BJ (cell line): ENCODE data around the gene NR5A2. TPM values are rescaled to one million over a fixed set of nuclear protein-coding genes. Genes with fewer than 3 reads are reported as not detected.

Experiments used
- CTCF ChIA-PET: fragments of 350-600 bp; formaldehyde crosslinking; extraction: SDS; loops from one replicate; lab custom pipeline; 2021; ENCODE audit warnings: antibody characterized with exemption, inconsistent platforms; lab: Yijun Ruan, JAX
- POLR2A ChIA-PET: fragments of 300-600 bp; sonication (Branson Sonifier 250); formaldehyde crosslinking; extraction: SDS; loops from one replicate; lab custom pipeline; 2021; ENCODE audit warnings: antibody characterized with exemption; lab: Charles Lee
- DNase-seq: peaks from one replicate; pipeline ENCODE4 v3.0.0-alpha.2; 2011; ENCODE audit warnings: low read depth
- H3K27me3 ChIP-seq: 2 replicates; pipeline ENCODE4 v1.6.0; 2011; ENCODE audit warnings: low read length; ENCODE audit not compliant: control insufficient read depth, insufficient read depth
- H3K36me3 ChIP-seq: 2 replicates; pipeline ENCODE4 v1.5.1; 2011; ENCODE audit warnings: low read length; ENCODE audit not compliant: control insufficient read depth, insufficient read depth
- H3K4me3 ChIP-seq: 2 replicates; pipeline ENCODE4 v1.5.1; 2011; ENCODE audit warnings: low read depth, mild to moderate bottlenecking, control low read depth, low read length
- CTCF ChIP-seq: IDR thresholded peaks from 2 replicates; pipeline ENCODE4 v1.5.1; 2011; ENCODE audit warnings: low read depth, mild to moderate bottlenecking, control low read depth, inconsistent platforms, low read length, moderate library complexity; ENCODE audit not compliant: insufficient read depth
- polyA plus RNA-seq: library from polyadenylated mRNA; depleted of rRNA; stranded (reverse); fragments of >200 nt; gene quantifications from 2 replicates; pipeline ENCODE4 v1.2.3, GENCODE V29; 2011

NR5A2 gene
- polyA plus RNA-seq, 1 experiment, result 0.12 TPM

GRCh38 chr1:200021577-200022238 is 5.8 kb upstream of the NR5A2 start:
- ChIA-PET CTCF (no interaction called here), POLR2A (no interaction called here)
- no peak for TF ChIP-seq CTCF
- H3K27me3 ChIP-seq, result peaks cover 1% of the 10 kb centered on the region; the same call in 1 of the 2 replicates
- H3K36me3 ChIP-seq, result no peaks in the 10 kb centered on the region
- H3K4me3 ChIP-seq, result no peak overlapping the region
- no peak for DNase-seq

- peaks cover 1% of the 10 kb centered on the region; the same call in 1 of the 2 replicates for H3K27me3 ChIP-seq
- ChIA-PET POLR2A (no interaction called here), CTCF (no interaction called here)
- no peaks in the 10 kb centered on the region for H3K36me3 ChIP-seq
- no peak overlapping the region for H3K4me3 ChIP-seq
- DNase-seq, result no peak
- no peak for TF ChIP-seq CTCF
Measured at GRCh38 chr1:200022239-200022804, 5.2 kb upstream of the NR5A2 start.

- peaks cover 23% of the 10 kb centered on the region for H3K27me3 ChIP-seq
- CTCF ChIA-PET, result no interaction called here
- DNase-seq, result no peak
- H3K4me3 ChIP-seq, result peak overlapping the region; percentile 24
- POLR2A ChIA-PET, result no interaction called here
- no peaks in the 10 kb centered on the region for H3K36me3 ChIP-seq
- no peak for TF ChIP-seq CTCF
Measured at GRCh38 chr1:200028586-200029034, 1.1 kb downstream of the NR5A2 start.

GRCh38 chr1:200029035-200029821 is 1.7 kb downstream of the NR5A2 start:
- POLR2A ChIA-PET, result no interaction called here
- H3K27me3 ChIP-seq, result peaks cover 29% of the 10 kb centered on the region

More at GRCh38 chr1:200029035-200029821, 1.7 kb downstream of the NR5A2 start:
- H3K36me3 ChIP-seq, result no peaks in the 10 kb centered on the region
- no peak for DNase-seq
- H3K4me3 ChIP-seq, result peak overlapping the region; percentile 24
- CTCF ChIA-PET, result no interaction called here
- TF ChIP-seq CTCF, result no peak
